ENCODE results near the gene PRTN3.

PRTN3 gene

GRCh38 chr19:854549-854948 lies 13.8 kb downstream of the PRTN3 start:
- H3K4me3 ChIP-seq (IDR thresholded peaks at IDR 0.05; ENCODE audit: insufficient read depth, low read depth, low read length): no peak overlapping the region
- H3K27ac ChIP-seq: no peak overlapping the region

DNA sequence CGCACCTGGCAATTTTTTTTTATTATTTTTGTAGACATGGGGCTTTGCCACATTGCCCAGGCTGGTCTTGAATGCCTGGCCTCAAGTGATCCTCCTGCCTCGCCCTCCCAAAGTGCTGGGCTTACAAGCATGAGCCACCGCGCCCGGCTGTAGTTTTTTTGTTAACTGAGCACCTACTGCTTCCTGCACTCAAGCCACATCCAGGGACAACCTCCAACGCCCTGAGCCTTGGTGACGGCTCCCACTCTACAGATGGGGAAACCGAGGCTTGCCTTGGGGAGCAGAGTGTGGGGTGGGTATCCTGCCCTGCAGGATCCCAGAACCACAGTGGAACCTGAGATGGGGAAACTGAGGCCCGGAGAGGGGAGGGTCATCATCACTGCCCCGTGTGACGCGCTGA lies 14.3 kb downstream of the PRTN3 start:
- peaks cover 8% of the 10 kb centered on the region; the same call in 1 of the 2 replicates for H3K27me3 ChIP-seq (ENCODE audit: insufficient read depth, low read depth)
- peaks cover 3% of the 10 kb centered on the region for H3K4me1 ChIP-seq (ENCODE audit: low read depth, poor library complexity, severe bottlenecking)
- H3K36me3 ChIP-seq (ENCODE audit: insufficient read depth): no peaks in the 10 kb centered on the region
- TF ChIP-seq, protein P1, sequence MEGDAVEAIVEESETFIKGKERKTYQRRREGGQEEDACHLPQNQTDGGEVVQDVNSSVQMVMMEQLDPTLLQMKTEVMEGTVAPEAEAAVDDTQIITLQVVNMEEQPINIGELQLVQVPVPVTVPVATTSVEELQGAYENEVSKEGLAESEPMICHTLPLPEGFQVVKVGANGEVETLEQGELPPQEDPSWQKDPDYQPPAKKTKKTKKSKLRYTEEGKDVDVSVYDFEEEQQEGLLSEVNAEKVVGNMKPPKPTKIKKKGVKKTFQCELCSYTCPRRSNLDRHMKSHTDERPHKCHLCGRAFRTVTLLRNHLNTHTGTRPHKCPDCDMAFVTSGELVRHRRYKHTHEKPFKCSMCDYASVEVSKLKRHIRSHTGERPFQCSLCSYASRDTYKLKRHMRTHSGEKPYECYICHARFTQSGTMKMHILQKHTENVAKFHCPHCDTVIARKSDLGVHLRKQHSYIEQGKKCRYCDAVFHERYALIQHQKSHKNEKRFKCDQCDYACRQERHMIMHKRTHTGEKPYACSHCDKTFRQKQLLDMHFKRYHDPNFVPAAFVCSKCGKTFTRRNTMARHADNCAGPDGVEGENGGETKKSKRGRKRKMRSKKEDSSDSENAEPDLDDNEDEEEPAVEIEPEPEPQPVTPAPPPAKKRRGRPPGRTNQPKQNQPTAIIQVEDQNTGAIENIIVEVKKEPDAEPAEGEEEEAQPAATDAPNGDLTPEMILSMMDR (conservative IDR thresholded peaks at IDR 0.05; ENCODE audit: low read depth, low read length): no peak
- no peak overlapping the region for H3K9ac ChIP-seq
- no peaks in the 10 kb centered on the region for H3K79me2 ChIP-seq (ENCODE audit: insufficient read depth, low read depth)
- no peak overlapping the region for H2AFZ ChIP-seq (ENCODE audit: low read depth)
- no peak overlapping the region for H3K4me2 ChIP-seq
- H4K20me1 ChIP-seq (ENCODE audit: insufficient read depth): no peaks in the 10 kb centered on the region
- no peak overlapping the region for H3K4me3 ChIP-seq (IDR thresholded peaks at IDR 0.05; ENCODE audit: insufficient read depth, low read depth, low read length)
- H3K27ac ChIP-seq: no peak overlapping the region

More at GRCh38 chr19:854549-854948, 13.8 kb downstream of the PRTN3 start:
- TF ChIP-seq, protein P1 (conservative IDR thresholded peaks at IDR 0.05; ENCODE audit: low read depth, low read length): no peak
- Histone ChIP-seq H3K36me3 (ENCODE audit: insufficient read depth) (no peaks in the 10 kb centered on the region), H3K79me2 (ENCODE audit: insufficient read depth, low read depth) (no peaks in the 10 kb centered on the region), H2AFZ (ENCODE audit: low read depth) (no peak overlapping the region), H3K27me3 (ENCODE audit: insufficient read depth, low read depth) (peaks cover 8% of the 10 kb centered on the region; the same call in 1 of the 2 replicates), H4K20me1 (ENCODE audit: insufficient read depth) (no peaks in the 10 kb centered on the region), H3K4me1 (ENCODE audit: low read depth, poor library complexity, severe bottlenecking) (no peaks in the 10 kb centered on the region), H3K9ac (no peak overlapping the region), H3K4me2 (no peak overlapping the region)

GRCh38 chr19:855566-856120 lies 14.8 kb downstream of the PRTN3 start:
- Histone ChIP-seq H3K9ac (no peak overlapping the region), H3K36me3 (ENCODE audit: insufficient read depth) (no peaks in the 10 kb centered on the region), H2AFZ (ENCODE audit: low read depth) (no peak overlapping the region), H4K20me1 (ENCODE audit: insufficient read depth) (no peaks in the 10 kb centered on the region), H3K27me3 (ENCODE audit: insufficient read depth, low read depth) (peaks cover 8% of the 10 kb centered on the region; the same call in 1 of the 2 replicates), H3K4me1 (ENCODE audit: low read depth, poor library complexity, severe bottlenecking) (peaks cover 3% of the 10 kb centered on the region), H3K79me2 (ENCODE audit: insufficient read depth, low read depth) (no peaks in the 10 kb centered on the region), H3K4me3 (IDR thresholded peaks at IDR 0.05; ENCODE audit: insufficient read depth, low read depth, low read length) (no peak overlapping the region), H3K4me2 (no peak overlapping the region), H3K27ac (no peak overlapping the region)
- TF ChIP-seq, protein P1 (conservative IDR thresholded peaks at IDR 0.05; ENCODE audit: low read depth, low read length): no peak

DNA sequence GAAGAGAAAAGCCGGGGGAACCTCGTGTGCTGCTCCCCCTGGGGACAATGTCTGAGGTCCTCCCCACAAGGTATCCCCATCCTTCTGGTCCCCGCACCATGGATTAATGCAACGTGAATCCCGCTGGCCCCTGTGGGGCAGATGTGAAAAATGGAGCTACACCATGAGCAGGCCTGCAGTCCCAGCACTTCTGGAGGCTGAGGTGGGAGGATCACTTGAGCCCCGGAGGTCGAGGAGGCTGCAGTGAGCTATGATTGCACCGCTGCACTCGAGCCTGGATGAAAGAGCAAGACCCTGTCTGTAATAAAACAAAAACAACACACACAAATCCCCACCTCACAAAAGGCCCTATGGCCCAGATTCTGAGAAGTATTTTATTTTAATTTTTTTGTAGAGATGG lies 17.5 kb downstream of the PRTN3 start:
- Histone ChIP-seq H3K4me3 (IDR thresholded peaks at IDR 0.05; ENCODE audit: insufficient read depth, low read depth, low read length) (no peak overlapping the region), H4K20me1 (ENCODE audit: insufficient read depth) (no peaks in the 10 kb centered on the region), H3K4me1 (ENCODE audit: low read depth, poor library complexity, severe bottlenecking) (peaks cover 3% of the 10 kb centered on the region), H3K79me2 (ENCODE audit: insufficient read depth, low read depth) (no peaks in the 10 kb centered on the region), H3K27ac (no peak overlapping the region), H2AFZ (ENCODE audit: low read depth) (no peak overlapping the region), H3K36me3 (ENCODE audit: insufficient read depth) (no peaks in the 10 kb centered on the region), H3K4me2 (no peak overlapping the region), H3K9ac (no peak overlapping the region), H3K27me3 (ENCODE audit: insufficient read depth, low read depth) (peaks cover 8% of the 10 kb centered on the region; the same call in 1 of the 2 replicates)
- TF ChIP-seq, protein P1 (conservative IDR thresholded peaks at IDR 0.05; ENCODE audit: low read depth, low read length): no peak

Data from KMS-11 (cell line).